Liver (tissue), 9 donors: ENCODE results near the gene MAPK6. TPM values are rescaled to one million over a fixed set of nuclear protein-coding genes. Genes with fewer than 3 reads are reported as not detected.

Experiments used
- DNase-seq: peaks from one replicate; pipeline ENCODE4 v3.0.0-alpha.2; 2017; ENCODE audit warnings: low spot score
- H3K27ac ChIP-seq, 2 donors: one replicate each; pipeline ENCODE4 v1.7.0; 2013; ENCODE audit warnings: inconsistent platforms in 2 of 2, low read length in 2 of 2, control low read depth in 1 of 2, low read depth in 1 of 2, mild to moderate bottlenecking in 1 of 2
- H3K27me3 ChIP-seq, 4 donors: one replicate each; pipeline versions ENCODE4 v1.6.1 to v1.7.0; 2013; ENCODE audit warnings: low read length in 3 of 4, inconsistent platforms in 1 of 4, mild to moderate bottlenecking in 1 of 4, moderate library complexity in 1 of 4; ENCODE audit not compliant: control insufficient read depth in 4 of 4, insufficient read depth in 4 of 4
- H3K36me3 ChIP-seq, 4 donors: one replicate each; pipeline versions ENCODE4 v1.6.1 to v1.7.0; 2013; ENCODE audit warnings: low read length in 3 of 4, mild to moderate bottlenecking in 3 of 4, low read depth in 1 of 4, moderate library complexity in 1 of 4; ENCODE audit not compliant: control insufficient read depth in 4 of 4, insufficient read depth in 3 of 4
- H3K4me1 ChIP-seq, 4 donors: one replicate each; pipeline versions ENCODE4 v1.6.1 to v1.7.0; 2013; ENCODE audit warnings: low read length in 3 of 4, mild to moderate bottlenecking in 3 of 4, moderate library complexity in 1 of 4; ENCODE audit not compliant: control insufficient read depth in 4 of 4, insufficient read depth in 4 of 4
- H3K4me3 ChIP-seq, 3 donors: one replicate each; pipeline versions ENCODE4 v1.6.1 to v1.7.0; 2013; ENCODE audit warnings: low read length in 3 of 3, control low read depth in 1 of 3, low read depth in 1 of 3, mild to moderate bottlenecking in 1 of 3
- H3K9ac ChIP-seq, 2 donors: one replicate each; pipeline ENCODE4 v1.7.0; 2013; ENCODE audit warnings: low read length in 2 of 2, mild to moderate bottlenecking in 2 of 2, moderate library complexity in 2 of 2, control low read depth in 1 of 2, low read depth in 1 of 2
- H3K9me3 ChIP-seq, 4 donors: one replicate each; pipeline versions ENCODE4 v1.6.1 to v1.7.0; 2013; ENCODE audit warnings: low read length in 3 of 4; ENCODE audit not compliant: control insufficient read depth in 4 of 4
- EGR1 ChIP-seq, 2 donors: IDR thresholded peaks; 2 replicates each; pipeline ENCODE4 v1.6.1; 2016 to 2018; ENCODE audit warnings: antibody characterized with exemption in 2 of 2, low read depth in 2 of 2
- FOXA1 ChIP-seq: IDR thresholded peaks from 2 replicates; pipeline ENCODE4 v1.6.1; 2016; ENCODE audit warnings: antibody characterized with exemption
- FOXA2 ChIP-seq: IDR thresholded peaks from 2 replicates; pipeline ENCODE4 v1.6.1; 2016; ENCODE audit warnings: antibody characterized with exemption
- GABPA ChIP-seq, 2 donors: IDR thresholded peaks in 1 of 2; conservative IDR thresholded peaks in 1 of 2; 2 replicates each; pipeline ENCODE4 v1.6.1; 2016; ENCODE audit warnings: antibody characterized with exemption in 2 of 2, mild to moderate bottlenecking in 1 of 2, moderate library complexity in 1 of 2
- HNF4G ChIP-seq: IDR thresholded peaks from 2 replicates; pipeline ENCODE4 v1.6.1; 2016; ENCODE audit warnings: antibody characterized with exemption
- JUND ChIP-seq, 2 donors: IDR thresholded peaks; 2 replicates each; pipeline ENCODE4 v1.6.1; 2016; ENCODE audit warnings: antibody characterized with exemption in 2 of 2
- RAD21 ChIP-seq, 2 donors: IDR thresholded peaks; 2 replicates each; pipeline ENCODE4 v1.6.1; 2016; ENCODE audit warnings: antibody characterized with exemption in 2 of 2, mild to moderate bottlenecking in 2 of 2
- RXRA ChIP-seq, 2 donors: IDR thresholded peaks; 2 replicates each; pipeline ENCODE4 v1.6.1; 2017 to 2018; ENCODE audit warnings: antibody characterized with exemption in 2 of 2, mild to moderate bottlenecking in 1 of 2
- SP1 ChIP-seq: IDR thresholded peaks from 2 replicates; pipeline ENCODE4 v1.6.1; 2018; ENCODE audit warnings: antibody characterized with exemption, mild to moderate bottlenecking
- TAF1 ChIP-seq: conservative IDR thresholded peaks from 2 replicates; pipeline ENCODE4 v1.6.1; 2016; ENCODE audit warnings: antibody characterized with exemption, mild to moderate bottlenecking
- YY1 ChIP-seq: IDR thresholded peaks from 2 replicates; pipeline ENCODE4 v1.6.1; 2016; ENCODE audit warnings: antibody characterized with exemption, mild to moderate bottlenecking
- ZBTB33 ChIP-seq: IDR thresholded peaks from 2 replicates; pipeline ENCODE4 v1.6.1; 2016; ENCODE audit warnings: antibody characterized with exemption
- WGBS: extraction: QIAGEN DNeasy Blood & Tissue Kit; methylation state at CpG from one replicate; pipeline ENCODE4 v1.1.7; 2013; 5-methylcytosine and 5-hydroxymethylcytosine counted together
- polyA plus RNA-seq, 2 donors: library from polyadenylated mRNA; stranded (reverse) in 1 of 2; unstranded in 1 of 2; fragments of 200-250 nt in 1 of 2; fragments of >200 nt in 1 of 2; fragmentation: Nextera tagmentation in 1 of 2; extraction: Ambion mirVana in 1 of 2; gene quantifications; one replicate each; pipeline versions ENCODE4 v1.2.1 to v1.2.3, GENCODE V29; 2013 to 2015
- total RNA-seq, 2 donors: library from RNA; depleted of rRNA; stranded (reverse); fragments of >200 nt; gene quantifications; one replicate each; pipeline ENCODE4 v1.2.3, GENCODE V29; 2014
- TF ChIP-seq, protein P1 (sequence below): IDR thresholded peaks from 2 replicates; pipeline ENCODE4 v1.6.1; 2016; ENCODE audit warnings: antibody characterized with exemption
- TF ChIP-seq, protein P2 (sequence below): fragments of 150-350 bp; IDR thresholded peaks from 2 replicates; pipeline ENCODE4 v1.5.1; 2017; ENCODE audit warnings: improper control_type of control experiment, low read depth, low read length; ENCODE audit not compliant: missing input control
- donor health status: healthy.
- donor health status: healthy.
- donor health status: healthy.
- donor health status: healthy.
- donor health status: healthy.

The MAPK6 gene
- total and polyA plus RNA-seq, 4 donors, result 9.7 to 47.8 (median 32.1) TPM

GRCh38 chr15:52014616-52015015, 4.4 kb upstream of the MAPK6 start:
- no peak overlapping the region for H3K4me3 ChIP-seq
- 98% methylated on average over 1 of the region's 1 CpG for WGBS
- DNase-seq, result no peak

GRCh38 chr15:52016316-52016715, 2.7 kb upstream of the MAPK6 start:
- TF ChIP-seq YY1, result no peak
- TF ChIP-seq ZBTB33, result no peak
- no peak for TF ChIP-seq TAF1
- no peak for TF ChIP-seq FOXA1
- TF ChIP-seq RXRA (IDR thresholded peaks at IDR 0.05), result no peak
- Histone ChIP-seq H3K9me3 (no peaks in the 10 kb centered on the region), H3K4me1 (peaks cover 0 to 5% (median 0%) of the 10 kb centered on the region in 4 donors), H3K27ac (no peak overlapping the region), H3K4me3 (no peak overlapping the region), H3K27me3 (no peaks in the 10 kb centered on the region), H3K36me3 (no peaks in the 10 kb centered on the region), H3K9ac (no peak overlapping the region)
- DNase-seq, result no peak
- 98% methylated on average over 2 of the region's 2 CpGs for WGBS

More at GRCh38 chr15:52014616-52015015, 4.4 kb upstream of the MAPK6 start:
- no peaks in the 10 kb centered on the region for H3K9me3 ChIP-seq
- H3K27me3 ChIP-seq, result no peaks in the 10 kb centered on the region
- no peaks in the 10 kb centered on the region for H3K36me3 ChIP-seq
- H3K9ac ChIP-seq, result no peak overlapping the region
- no peak overlapping the region for H3K27ac ChIP-seq
- no peak for TF ChIP-seq HNF4G
- TF ChIP-seq SP1, result no peak
- no peak for TF ChIP-seq ZBTB33
- TF ChIP-seq, protein P1, sequence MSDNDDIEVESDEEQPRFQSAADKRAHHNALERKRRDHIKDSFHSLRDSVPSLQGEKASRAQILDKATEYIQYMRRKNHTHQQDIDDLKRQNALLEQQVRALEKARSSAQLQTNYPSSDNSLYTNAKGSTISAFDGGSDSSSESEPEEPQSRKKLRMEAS, result no peak
- no peak for TF ChIP-seq RXRA (IDR thresholded peaks at IDR 0.05)
- no peak for TF ChIP-seq FOXA2
- TF ChIP-seq, protein P2, sequence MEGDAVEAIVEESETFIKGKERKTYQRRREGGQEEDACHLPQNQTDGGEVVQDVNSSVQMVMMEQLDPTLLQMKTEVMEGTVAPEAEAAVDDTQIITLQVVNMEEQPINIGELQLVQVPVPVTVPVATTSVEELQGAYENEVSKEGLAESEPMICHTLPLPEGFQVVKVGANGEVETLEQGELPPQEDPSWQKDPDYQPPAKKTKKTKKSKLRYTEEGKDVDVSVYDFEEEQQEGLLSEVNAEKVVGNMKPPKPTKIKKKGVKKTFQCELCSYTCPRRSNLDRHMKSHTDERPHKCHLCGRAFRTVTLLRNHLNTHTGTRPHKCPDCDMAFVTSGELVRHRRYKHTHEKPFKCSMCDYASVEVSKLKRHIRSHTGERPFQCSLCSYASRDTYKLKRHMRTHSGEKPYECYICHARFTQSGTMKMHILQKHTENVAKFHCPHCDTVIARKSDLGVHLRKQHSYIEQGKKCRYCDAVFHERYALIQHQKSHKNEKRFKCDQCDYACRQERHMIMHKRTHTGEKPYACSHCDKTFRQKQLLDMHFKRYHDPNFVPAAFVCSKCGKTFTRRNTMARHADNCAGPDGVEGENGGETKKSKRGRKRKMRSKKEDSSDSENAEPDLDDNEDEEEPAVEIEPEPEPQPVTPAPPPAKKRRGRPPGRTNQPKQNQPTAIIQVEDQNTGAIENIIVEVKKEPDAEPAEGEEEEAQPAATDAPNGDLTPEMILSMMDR, result no peak
- no peak for TF ChIP-seq JUND (IDR thresholded peaks at IDR 0.05)
- no peak for TF ChIP-seq GABPA (IDR thresholded peaks at IDR 0.05 in 1 of 2, conservative IDR thresholded peaks at IDR 0.05 in 1 of 2)
- TF ChIP-seq YY1, result no peak
- no peak for TF ChIP-seq EGR1 (IDR thresholded peaks at IDR 0.05; ENCODE audit: low read depth in 2 of 2)
- no peak for TF ChIP-seq RAD21 (IDR thresholded peaks at IDR 0.05)
- no peaks in the 10 kb centered on the region for H3K4me1 ChIP-seq
